ENCODE results near the gene A3GALT2. TPM values are rescaled to one million over a fixed set of nuclear protein-coding genes. Genes with fewer than 3 reads are reported as not detected.

The A3GALT2 gene
- total and polyA plus RNA-seq, 2 donors (not counting 1 experiment from before 2014, with no cell fraction given) = not detected

GRCh38 chr1:33265780-33266605 lies 54.9 kb downstream of the A3GALT2 start:
- Histone ChIP-seq H3K27ac (ENCODE audit: low read length in 2 of 2) (no peak overlapping the region), H3K9ac (ENCODE audit: low read length) (no peak overlapping the region), H3K4me3 (ENCODE audit: control extremely low read depth in 1 of 5, extremely low read depth in 1 of 5, insufficient read depth in 1 of 5, low read depth in 2 of 5, low read length in 4 of 5) (no peak overlapping the region), H2AFZ (ENCODE audit: insufficient read depth, low read depth, low read length, poor library complexity, severe bottlenecking) (no peak overlapping the region), H3K36me3 (replicated peaks in 1 of 2; ENCODE audit: control extremely low read depth in 1 of 2, control insufficient read depth in 1 of 2, extremely low read depth in 1 of 2, insufficient read depth in 2 of 2, low read length in 1 of 2) (peaks cover 0 to 16% of the 10 kb centered on the region in 2 experiments), H3K9me3 (ENCODE audit: control extremely low read depth in 1 of 3, control insufficient read depth in 2 of 3, insufficient read depth in 1 of 3, low read length in 2 of 3) (no peaks in the 10 kb centered on the region), H3K27me3 (replicated peaks in 1 of 4; ENCODE audit: control extremely low read depth in 1 of 4, control insufficient read depth in 3 of 4, insufficient read depth in 4 of 4, low read length in 3 of 4) (no peaks in the 10 kb centered on the region), H3K79me2 (ENCODE audit: control insufficient read depth, insufficient read depth, low read length) (peaks cover 61% of the 10 kb centered on the region), H3K4me1 (ENCODE audit: control insufficient read depth in 2 of 2, insufficient read depth in 2 of 2, low read length in 2 of 2) (no peaks in the 10 kb centered on the region), H3K4me2 (replicated peaks; ENCODE audit: low read depth, low read length, poor library complexity, severe bottlenecking) (no peak overlapping the region), H4K20me1 (ENCODE audit: control insufficient read depth, insufficient read depth, low read length, poor library complexity, severe bottlenecking) (peaks cover 73% of the 10 kb centered on the region)
- POLR2A ChIA-PET = no interaction called here
- DNase-seq (no peak), ATAC-seq (ENCODE audit: low read depth) (no peak)
- H3K9me3 Mint-ChIP-seq (ENCODE audit: insufficient read depth) = no peaks in the 10 kb centered on the region
- intact Hi-C loops (cut with micrococcal nuclease) = no loop called here
- no peak for TF ChIP-seq CTCF (IDR thresholded peaks at IDR 0.05)
- no peak for TF ChIP-seq EZH2 (IDR thresholded peaks at IDR 0.05; ENCODE audit: borderline replicate concordance, insufficient read depth, low read depth, low read length, poor library complexity, severe bottlenecking)
- H3K4me1 Mint-ChIP-seq = peaks cover 4% of the 10 kb centered on the region
- no peaks in the 10 kb centered on the region for H3K27me3 Mint-ChIP-seq
- CTCF ChIA-PET = no interaction called here
- WGBS (ENCODE audit: insufficient coverage) = 94% methylated on average over 10 of the region's 10 CpGs
- no peak overlapping the region for H3K27ac Mint-ChIP-seq
- H3K4me3 Mint-ChIP-seq = no peak overlapping the region

GRCh38 chr1:33263890-33264504 lies 56.9 kb downstream of the A3GALT2 start:
- H3K27me3 ChIP-seq (replicated peaks in 1 of 4; ENCODE audit: control extremely low read depth in 1 of 4, control insufficient read depth in 3 of 4, insufficient read depth in 4 of 4, low read length in 3 of 4) = no peaks in the 10 kb centered on the region
- no peak overlapping the region for H3K9ac ChIP-seq (ENCODE audit: low read length)
- intact Hi-C loops (cut with micrococcal nuclease) = no loop called here
- ChIA-PET CTCF (no interaction called here), POLR2A (no interaction called here)
- H3K36me3 ChIP-seq (replicated peaks in 1 of 2; ENCODE audit: control extremely low read depth in 1 of 2, control insufficient read depth in 1 of 2, extremely low read depth in 1 of 2, insufficient read depth in 2 of 2, low read length in 1 of 2) = peaks cover 0 to 15% of the 10 kb centered on the region in 2 experiments
- H3K4me2 ChIP-seq (replicated peaks; ENCODE audit: low read depth, low read length, poor library complexity, severe bottlenecking) = no peak overlapping the region
- WGBS (ENCODE audit: insufficient coverage) = 91% methylated on average over 5 of the region's 5 CpGs
- no peak for ATAC-seq (ENCODE audit: low read depth)
- H3K9me3 ChIP-seq (ENCODE audit: control extremely low read depth in 1 of 3, control insufficient read depth in 2 of 3, insufficient read depth in 1 of 3, low read length in 2 of 3) = no peaks in the 10 kb centered on the region
- peaks cover 79% of the 10 kb centered on the region for H4K20me1 ChIP-seq (ENCODE audit: control insufficient read depth, insufficient read depth, low read length, poor library complexity, severe bottlenecking)
- no peak overlapping the region for H3K27ac ChIP-seq (ENCODE audit: low read length in 2 of 2)
- H3K9me3 Mint-ChIP-seq (ENCODE audit: insufficient read depth) = no peaks in the 10 kb centered on the region
- no peak overlapping the region for H3K4me3 Mint-ChIP-seq
- peaks cover 75% of the 10 kb centered on the region for H3K79me2 ChIP-seq (ENCODE audit: control insufficient read depth, insufficient read depth, low read length)
- TF ChIP-seq CTCF (IDR thresholded peaks at IDR 0.05) = no peak
- no peak for TF ChIP-seq EZH2 (IDR thresholded peaks at IDR 0.05; ENCODE audit: borderline replicate concordance, insufficient read depth, low read depth, low read length, poor library complexity, severe bottlenecking)
- H3K4me1 Mint-ChIP-seq = peaks cover 16% of the 10 kb centered on the region
- H2AFZ ChIP-seq (ENCODE audit: insufficient read depth, low read depth, low read length, poor library complexity, severe bottlenecking) = no peak overlapping the region
- H3K27me3 Mint-ChIP-seq = no peaks in the 10 kb centered on the region
- H3K4me1 ChIP-seq (ENCODE audit: control insufficient read depth in 2 of 2, insufficient read depth in 2 of 2, low read length in 2 of 2) = peaks cover 0 to 2% of the 10 kb centered on the region in 2 donors
- no peak for DNase-seq
- H3K27ac Mint-ChIP-seq = no peak overlapping the region
- H3K4me3 ChIP-seq (ENCODE audit: control extremely low read depth in 1 of 5, extremely low read depth in 1 of 5, insufficient read depth in 1 of 5, low read depth in 2 of 5, low read length in 4 of 5) = no peak overlapping the region
